HepG2 (cell line): ENCODE measurements around the gene AREL1. TPM values are rescaled to one million over a fixed set of nuclear protein-coding genes. Genes with fewer than 3 reads are reported as not detected.

Experiments
- ATAC-seq: fragments of 200-7000 bp; cut with Tn5 transposase; 3 replicates; pipeline ENCODE4 v1.9.1; 2020; ENCODE audit warnings: mild to moderate bottlenecking, moderate library complexity
- BruUV-seq: library from RNA; stranded (reverse); fragments of 400-500 nt; replicated peaks from 2 replicates; lab custom pipeline; 2021; lab: Mats Ljungman, UMichigan
- CTCF ChIA-PET: fragments of 300-600 bp; formaldehyde crosslinking; extraction: SDS; loops from one replicate; lab custom pipeline; 2021; ENCODE audit warnings: low total read pairs, inconsistent platforms, low intra/inter-chr PET ratio; lab: Yijun Ruan, JAX
- POLR2A ChIA-PET: fragments of 350-600 bp; sonication (Branson Sonifier 250); formaldehyde crosslinking; loops from one replicate; lab custom pipeline; 2020; ENCODE audit warnings: antibody characterized with exemption, inconsistent platforms; lab: Yijun Ruan, JAX
- DNase-seq: peaks from one replicate; pipeline ENCODE4 v3.0.0-alpha.2; 2015; ENCODE audit warnings: low spot score
- FAIRE-seq: peaks from 3 replicates; lab custom pipeline; 2011; peaks lifted over from hg19 to GRCh38; lab: Jason Lieb, UNC
- H2AFZ ChIP-seq: one replicate; pipeline ENCODE4 v1.6.1; 2011; ENCODE audit warnings: low read length, inconsistent platforms
- H3K27ac ChIP-seq: fragments of 300-600 bp; 3 replicates; pipeline ENCODE4 v1.8.0; 2011; ENCODE audit warnings: mixed run types, mild to moderate bottlenecking, mixed read lengths, low read length, inconsistent platforms; ENCODE audit not compliant: insufficient read depth; ENCODE audit errors: extremely low read length
- H3K27me3 ChIP-seq, 2 experiments: fragments of 200-600 bp in 1 of 2; 2 replicates in 1 of 2; 3 replicates in 1 of 2; pipeline versions ENCODE4 v1.6.0 to v1.8.0; 2011; ENCODE audit warnings: low read length in 2 of 2, mild to moderate bottlenecking in 2 of 2, moderate library complexity in 2 of 2, inconsistent platforms in 1 of 2; ENCODE audit not compliant: insufficient read depth in 2 of 2, control insufficient read depth in 1 of 2
- H3K36me3 ChIP-seq, 2 experiments: fragments of 200-600 bp in 1 of 2; replicated peaks in 1 of 2; 2 replicates in 1 of 2; 3 replicates in 1 of 2; pipeline versions ENCODE4 v1.5.1 to v1.8.0; 2011; ENCODE audit warnings: low read length in 2 of 2, inconsistent platforms in 1 of 2; ENCODE audit not compliant: insufficient read depth in 2 of 2, control insufficient read depth in 1 of 2
- H3K4me1 ChIP-seq: 2 replicates; pipeline ENCODE4 v1.5.1; 2012; ENCODE audit warnings: low read length, inconsistent platforms; ENCODE audit not compliant: insufficient read depth
- H3K4me2 ChIP-seq: 2 replicates; pipeline ENCODE4 v1.6.0; 2011; ENCODE audit warnings: low read depth, low read length, inconsistent platforms
- H3K4me3 ChIP-seq, 3 experiments: fragments of 200-600 bp in 1 of 3; sonication (generic), shearing (Covaris generic) in 1 of 3; replicated peaks in 1 of 3; 2 replicates each; pipeline ENCODE4 v1.5.1; 2011 to 2016; ENCODE audit warnings: low read length in 3 of 3, inconsistent platforms in 2 of 3, low read depth in 2 of 3, mild to moderate bottlenecking in 2 of 3, control low read depth in 1 of 3, mixed read lengths in 1 of 3; ENCODE audit not compliant: insufficient read depth in 1 of 3
- H3K79me2 ChIP-seq: one replicate; pipeline ENCODE4 v1.6.1; 2011; ENCODE audit warnings: low read length, inconsistent platforms; ENCODE audit not compliant: insufficient read depth
- H3K9ac ChIP-seq: 2 replicates; pipeline ENCODE4 v1.6.0; 2011; ENCODE audit warnings: mild to moderate bottlenecking, low read depth, low read length, inconsistent platforms; ENCODE audit not compliant: insufficient read depth
- H3K9me3 ChIP-seq: 2 replicates; pipeline ENCODE4 v1.5.1; 2012; ENCODE audit warnings: mild to moderate bottlenecking, low read length
- H4K20me1 ChIP-seq: 2 replicates; pipeline ENCODE4 v1.6.0; 2011; ENCODE audit warnings: inconsistent platforms, mild to moderate bottlenecking, low read length, moderate library complexity; ENCODE audit not compliant: insufficient read depth
- TCF7 ChIP-seq: sonication (generic); IDR thresholded peaks from 2 replicates; pipeline ENCODE4 v1.6.1; 2016; ENCODE audit warnings: antibody characterized with exemption, low read depth
- ZNF121 ChIP-seq: sonication (generic); formaldehyde crosslinking; IDR thresholded peaks from 2 replicates; pipeline ENCODE4 v1.5.0; 2020; ENCODE audit warnings: mild to moderate bottlenecking, missing genetic modification reagents
- ZNF773 ChIP-seq: sonication (generic); formaldehyde crosslinking; IDR thresholded peaks from 2 replicates; pipeline ENCODE4 v1.4.0; 2020; ENCODE audit warnings: missing genetic modification reagents, borderline replicate concordance
- WGBS: methylation state at CpG from one replicate; pipeline ENCODE4 v1.1.6; 2017; ENCODE audit warnings: low lambda C conversion rate; 5-methylcytosine and 5-hydroxymethylcytosine counted together
- in situ Hi-C: cut with HindIII; loops from 2 replicates; pipeline ENCODE4 v1.10.0; 2017; ENCODE audit warnings: low pct_unique_long_range_greater_than_20kb; ENCODE audit not compliant: extremely low pct_ligation_motif_present
- intact Hi-C: fragments of 100-400 bp; cut with micrococcal nuclease; formaldehyde crosslinking; loops from one replicate; pipeline ENCODE4 v1.10.0; 2022; ENCODE audit not compliant: unreplicated experiment
- polyA plus RNA-seq, 8 experiments: library from polyadenylated mRNA; depleted of rRNA in 3 of 8; stranded (reverse) in 7 of 8; unstranded in 1 of 8; fragments of >200 nt; fragmentation: Illumina TruSeq in 4 of 8; extraction: Trizol in 4 of 8; gene quantifications; 2 replicates each; pipeline versions ENCODE4 v1.2.1 to v1.2.3, GENCODE V29; 2011 to 2016; ENCODE audit warnings: low read depth in 4 of 8, missing spikeins in 1 of 8, mixed read lengths in 1 of 8; ENCODE audit not compliant: insufficient read depth in 1 of 8
- total RNA-seq, 5 experiments: library from RNA; depleted of rRNA; stranded (reverse); fragments of >200 nt; fragmentation: Illumina TruSeq; extraction: Trizol; gene quantifications; 2 replicates each; pipeline ENCODE4 v1.2.3, GENCODE V29; 2016; ENCODE audit warnings: low read depth in 1 of 5
- TF ChIP-seq, protein P1 (sequence below): sonication (generic); formaldehyde crosslinking; IDR thresholded peaks from 2 replicates; pipeline ENCODE4 v1.4.0; 2020; ENCODE audit warnings: missing genetic modification reagents, mild to moderate bottlenecking, borderline replicate concordance
- TF ChIP-seq, protein P2 (sequence below): sonication (generic); formaldehyde crosslinking; conservative IDR thresholded peaks from 2 replicates; pipeline ENCODE4 v1.4.0; 2020; ENCODE audit warnings: mild to moderate bottlenecking, missing genetic modification reagents, moderate library complexity

The AREL1 gene
- total and polyA plus RNA-seq, 2 of the 13 experiments (the other 11 are each of a cell fraction or from before 2014, with no cell fraction given), result 21.3 to 25.4 TPM

DNA sequence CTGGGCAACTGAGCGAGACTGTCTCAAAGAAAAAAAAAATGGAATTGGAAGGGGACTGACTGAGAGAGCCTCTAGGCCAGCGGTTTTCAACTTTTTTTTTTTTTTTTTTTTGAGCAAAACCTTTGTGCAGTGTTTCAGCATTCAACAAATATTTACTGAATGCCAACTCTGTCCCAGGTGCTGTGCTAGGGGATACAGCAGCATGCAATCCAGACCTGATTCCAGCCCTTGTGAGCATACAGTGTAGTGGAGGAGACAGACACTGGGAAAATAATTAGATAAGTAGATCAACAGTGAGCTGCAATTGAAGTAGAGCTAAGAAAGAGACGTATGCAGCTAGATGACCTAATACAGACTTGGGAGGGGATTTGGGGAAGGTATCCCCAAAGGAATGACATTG is 77.0 kb downstream of the AREL1 start:
- intact Hi-C loops (loop anchor here (2.0 kb wide), 1 partner anchor 17 kb away; no protein-coding TSS in a partner anchor), in situ Hi-C loops (no loop called here)
- ATAC-seq (peak; percentile 58), DNase-seq (no peak), FAIRE-seq (no peak)
- ChIA-PET CTCF (no interaction called here), POLR2A (interaction anchor here (1.1 to 1.3 kb wide), 2 partner anchors 17 kb away, joined by 5 read pairs; no protein-coding TSS in a partner anchor)
- H3K4me2 ChIP-seq, result no peak overlapping the region
- WGBS, result 3% methylated on average over 3 of the region's 3 CpGs
- H3K27ac ChIP-seq, result no peak overlapping the region
- no peaks in the 10 kb centered on the region; a peak in 1 of 5 replicates for H3K27me3 ChIP-seq
- H4K20me1 ChIP-seq, result no peaks in the 10 kb centered on the region
- TF ChIP-seq, protein P1, sequence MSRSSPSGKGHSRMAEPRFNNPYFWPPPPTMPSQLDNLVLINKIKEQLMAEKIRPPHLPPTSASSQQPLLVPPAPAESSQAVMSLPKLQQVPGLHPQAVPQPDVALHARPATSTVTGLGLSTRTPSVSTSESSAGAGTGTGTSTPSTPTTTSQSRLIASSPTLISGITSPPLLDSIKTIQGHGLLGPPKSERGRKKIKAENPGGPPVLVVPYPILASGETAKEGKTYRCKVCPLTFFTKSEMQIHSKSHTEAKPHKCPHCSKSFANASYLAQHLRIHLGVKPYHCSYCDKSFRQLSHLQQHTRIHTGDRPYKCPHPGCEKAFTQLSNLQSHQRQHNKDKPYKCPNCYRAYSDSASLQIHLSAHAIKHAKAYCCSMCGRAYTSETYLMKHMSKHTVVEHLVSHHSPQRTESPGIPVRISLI (CRISPR knock-in tag), result peak; percentile 51; the same call in 1 of the 2 replicates
- no peak for TF ChIP-seq TCF7
- 0 out of 2 replicates have a peak, but pooled peaks have one; percentile 21 for TF ChIP-seq ZNF121 (CRISPR knock-in tag)
- no peak for TF ChIP-seq ZNF773
- TF ChIP-seq, protein P2, sequence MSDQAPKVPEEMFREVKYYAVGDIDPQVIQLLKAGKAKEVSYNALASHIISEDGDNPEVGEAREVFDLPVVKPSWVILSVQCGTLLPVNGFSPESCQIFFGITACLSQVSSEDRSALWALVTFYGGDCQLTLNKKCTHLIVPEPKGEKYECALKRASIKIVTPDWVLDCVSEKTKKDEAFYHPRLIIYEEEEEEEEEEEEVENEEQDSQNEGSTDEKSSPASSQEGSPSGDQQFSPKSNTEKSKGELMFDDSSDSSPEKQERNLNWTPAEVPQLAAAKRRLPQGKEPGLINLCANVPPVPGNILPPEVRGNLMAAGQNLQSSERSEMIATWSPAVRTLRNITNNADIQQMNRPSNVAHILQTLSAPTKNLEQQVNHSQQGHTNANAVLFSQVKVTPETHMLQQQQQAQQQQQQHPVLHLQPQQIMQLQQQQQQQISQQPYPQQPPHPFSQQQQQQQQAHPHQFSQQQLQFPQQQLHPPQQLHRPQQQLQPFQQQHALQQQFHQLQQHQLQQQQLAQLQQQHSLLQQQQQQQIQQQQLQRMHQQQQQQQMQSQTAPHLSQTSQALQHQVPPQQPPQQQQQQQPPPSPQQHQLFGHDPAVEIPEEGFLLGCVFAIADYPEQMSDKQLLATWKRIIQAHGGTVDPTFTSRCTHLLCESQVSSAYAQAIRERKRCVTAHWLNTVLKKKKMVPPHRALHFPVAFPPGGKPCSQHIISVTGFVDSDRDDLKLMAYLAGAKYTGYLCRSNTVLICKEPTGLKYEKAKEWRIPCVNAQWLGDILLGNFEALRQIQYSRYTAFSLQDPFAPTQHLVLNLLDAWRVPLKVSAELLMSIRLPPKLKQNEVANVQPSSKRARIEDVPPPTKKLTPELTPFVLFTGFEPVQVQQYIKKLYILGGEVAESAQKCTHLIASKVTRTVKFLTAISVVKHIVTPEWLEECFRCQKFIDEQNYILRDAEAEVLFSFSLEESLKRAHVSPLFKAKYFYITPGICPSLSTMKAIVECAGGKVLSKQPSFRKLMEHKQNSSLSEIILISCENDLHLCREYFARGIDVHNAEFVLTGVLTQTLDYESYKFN (CRISPR knock-in tag), result 0 out of 2 replicates have a peak, but pooled peaks have one; percentile 21
- BruUV-seq, result no TSS peak
- H2AFZ ChIP-seq, result no peak overlapping the region
- H3K36me3 ChIP-seq, result no peaks in the 10 kb centered on the region
- no peak overlapping the region for H3K4me3 ChIP-seq
- H3K9ac ChIP-seq, result no peak overlapping the region
- no peaks in the 10 kb centered on the region for H3K9me3 ChIP-seq
- peaks cover 53% of the 10 kb centered on the region for H3K4me1 ChIP-seq
- no peaks in the 10 kb centered on the region for H3K79me2 ChIP-seq
